ENCODE data around the gene PLEKHA8. TPM values are rescaled to one million over a fixed set of nuclear protein-coding genes. Genes with fewer than 3 reads are reported as not detected.

PLEKHA8 gene
- total RNA-seq, 2 donors from 2014 or later, result 11.7 to 14.9 TPM

GRCh38 chr7:30134611-30135300 is 106.5 kb downstream of the PLEKHA8 start, which contains the start of gene MTURN:
TSS of gene MTURN (plus strand) at chr7:30134986. CDS start at chr7:30135137, 151 bp downstream.
- peak within 1 kb of the TSS; percentile 64 for H3K27ac ChIP-seq
- H3K4me3 ChIP-seq, result peak within 1 kb of the TSS; percentile 85
- DNase-seq, result peak; percentile 88
- TF ChIP-seq CTCF (IDR thresholded peaks at IDR 0.05), result no peak
- no peaks in the 10 kb centered on the region for H3K9me3 ChIP-seq
- no peaks in the 10 kb centered on the region for H3K27me3 ChIP-seq
- no peaks in the 10 kb centered on the region for H3K4me1 ChIP-seq
- H3K9ac ChIP-seq (ENCODE audit: low read depth in 2 of 2, low read length in 2 of 2), result peak within 1 kb of the TSS; percentile 84 to 91
- no peaks in the 10 kb centered on the region for H3K36me3 ChIP-seq
- intact Hi-C loops (cut with DNase I), result no loop called here

GRCh38 chr7:30135301-30136116 is 107.3 kb downstream of the PLEKHA8 start:
- H3K9ac ChIP-seq (ENCODE audit: low read depth in 2 of 2, low read length in 2 of 2), result peak overlapping the region; percentile 84 to 91
- peak; percentile 72 for DNase-seq
- peak overlapping the region; percentile 85 for H3K4me3 ChIP-seq
- H3K9me3 ChIP-seq, result no peaks in the 10 kb centered on the region
- H3K27me3 ChIP-seq, result no peaks in the 10 kb centered on the region
- no peak for TF ChIP-seq CTCF (IDR thresholded peaks at IDR 0.05)
- H3K4me1 ChIP-seq, result no peaks in the 10 kb centered on the region
- H3K27ac ChIP-seq, result peak overlapping the region; percentile 64
- no peaks in the 10 kb centered on the region for H3K36me3 ChIP-seq
- intact Hi-C loops (cut with DNase I), result no loop called here

- TF ChIP-seq CTCF (IDR thresholded peaks at IDR 0.05), result no peak
- Histone ChIP-seq H3K9me3 (no peaks in the 10 kb centered on the region), H3K36me3 (no peaks in the 10 kb centered on the region), H3K4me3 (peak overlapping the region; percentile 85), H3K27me3 (no peaks in the 10 kb centered on the region), H3K4me1 (no peaks in the 10 kb centered on the region), H3K27ac (no peak overlapping the region), H3K9ac (ENCODE audit: low read depth in 2 of 2, low read length in 2 of 2) (peak overlapping the region; percentile 84 to 91)
- intact Hi-C loops (cut with DNase I), result no loop called here
- DNase-seq, result no peak
These were observed 108.0 kb downstream of the PLEKHA8 start for GRCh38 chr7:30136117-30136731.

GRCh38 chr7:30136743-30137485 is 108.7 kb downstream of the PLEKHA8 start:
- TF ChIP-seq CTCF (IDR thresholded peaks at IDR 0.05), result no peak
- DNase-seq, result no peak
- Histone ChIP-seq H3K36me3 (no peaks in the 10 kb centered on the region), H3K27ac (no peak overlapping the region), H3K27me3 (no peaks in the 10 kb centered on the region), H3K4me3 (peak overlapping the region; percentile 85), H3K9ac (ENCODE audit: low read depth in 2 of 2, low read length in 2 of 2) (no peak overlapping the region), H3K9me3 (no peaks in the 10 kb centered on the region), H3K4me1 (no peaks in the 10 kb centered on the region)
- intact Hi-C loops (cut with DNase I), result no loop called here

- H3K9ac ChIP-seq (ENCODE audit: low read depth in 2 of 2, low read length in 2 of 2), result no peak overlapping the region
- H3K27me3 ChIP-seq, result no peaks in the 10 kb centered on the region
- H3K36me3 ChIP-seq, result no peaks in the 10 kb centered on the region
- no peaks in the 10 kb centered on the region for H3K9me3 ChIP-seq
- peaks cover 8% of the 10 kb centered on the region for H3K4me1 ChIP-seq
- no peak overlapping the region for H3K27ac ChIP-seq
- DNase-seq, result no peak
- intact Hi-C loops (cut with DNase I), result no loop called here
- H3K4me3 ChIP-seq, result no peak overlapping the region
- no peak for TF ChIP-seq CTCF (IDR thresholded peaks at IDR 0.05)
These were observed 111.7 kb downstream of the PLEKHA8 start for GRCh38 chr7:30139836-30140384.
